Femur (tissue), 1 donor: Measurements from ENCODE around the gene NUTM2D.
"Not testable (repeated sequence)": the region's sequence is repeated elsewhere in the genome, so short reads cannot be mapped to it uniquely, and the experiment has no call there.

Source experiments
- DNase-seq: peaks from one replicate; pipeline ENCODE4 v3.0.0-alpha.2; 2017

Gene NUTM2D

GRCh38 chr10:87383149-87383857, 25.8 kb downstream of the NUTM2D start:
- DNase-seq = not testable (repeated sequence)

- not testable (repeated sequence) for DNase-seq
These were observed 26.7 kb downstream of the NUTM2D start for GRCh38 chr10:87384283-87384682.

GRCh38 chr10:87385762-87386360, 28.3 kb downstream of the NUTM2D start:
- DNase-seq = not testable (repeated sequence)

- not testable (repeated sequence) for DNase-seq
These were observed 33.8 kb downstream of the NUTM2D start for GRCh38 chr10:87391360-87391759.

GRCh38 chr10:87396206-87396605, 38.7 kb downstream of the NUTM2D start:
- not testable (repeated sequence) for DNase-seq

GRCh38 chr10:87398436-87398835, 40.9 kb downstream of the NUTM2D start:
- DNase-seq = not testable (repeated sequence)

- not testable (repeated sequence) for DNase-seq
These were observed 50.2 kb downstream of the NUTM2D start for GRCh38 chr10:87407516-87408467.

GRCh38 chr10:87413921-87414320, 56.4 kb downstream of the NUTM2D start:
- DNase-seq = not testable (repeated sequence)
